Suprapubic skin (tissue), 4 donors: ENCODE results near the gene PARD6B.

ENCODE experiments used
- CTCF ChIP-seq, 2 donors: fragments of 200-600 bp in 1 of 2; fragments of 450-650 bp in 1 of 2; sonication (generic) in 1 of 2; IDR thresholded peaks; one replicate each; pipeline ENCODE4 v1.5.1; 2016 to 2019; ENCODE audit warnings: antibody characterized with exemption in 2 of 2, mild to moderate bottlenecking in 1 of 2, moderate library complexity in 1 of 2
- EP300 ChIP-seq: sonication (generic); formaldehyde crosslinking; IDR thresholded peaks from one replicate; pipeline ENCODE4 v1.6.1; 2017; ENCODE audit warnings: antibody characterized with exemption
- POLR2A ChIP-seq, 2 donors: fragments of 450-650 bp; IDR thresholded peaks; one replicate each; pipeline ENCODE4 v1.6.1; 2017; ENCODE audit warnings: antibody characterized with exemption in 2 of 2, mild to moderate bottlenecking in 2 of 2, moderate library complexity in 2 of 2
- POLR2AphosphoS5 ChIP-seq, 3 donors: sonication (generic); formaldehyde crosslinking; IDR thresholded peaks; one replicate each; pipeline ENCODE4 v1.6.1; 2017; ENCODE audit warnings: antibody characterized with exemption in 3 of 3

DNA sequence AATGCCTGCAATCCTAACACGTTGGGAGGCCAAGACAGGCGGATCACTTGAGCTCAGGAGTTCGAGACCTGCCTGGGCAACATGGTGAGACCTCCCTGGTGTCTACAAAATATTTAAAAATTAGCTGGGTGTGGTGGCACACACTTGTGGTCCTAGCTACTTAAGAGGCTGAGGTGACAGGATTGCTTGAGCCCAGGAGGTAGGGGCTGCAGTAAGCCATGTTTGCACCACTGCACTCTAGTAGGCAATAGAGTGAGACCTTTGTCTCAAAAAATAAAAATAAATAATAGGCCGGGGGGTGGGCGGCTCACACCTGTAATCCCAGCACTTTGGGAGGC lies 21.8 kb upstream of the PARD6B start:
- no peak for TF ChIP-seq CTCF (IDR thresholded peaks at IDR 0.05)
- no peak for TF ChIP-seq POLR2A (IDR thresholded peaks at IDR 0.05)
- no peak for TF ChIP-seq EP300
- TF ChIP-seq POLR2AphosphoS5 (IDR thresholded peaks at IDR 0.05), result no peak
